ENCODE data around the gene AHDC1. TPM values are rescaled to one million over a fixed set of nuclear protein-coding genes. Genes with fewer than 3 reads are reported as not detected.

The AHDC1 gene
- total RNA-seq, 1 experiment from 2014 or later = 18.4 TPM

GRCh38 chr1:27519331-27520258, 84.3 kb downstream of the AHDC1 start:
- intact Hi-C loops (cut with micrococcal nuclease) = no loop called here
- no peak for DNase-seq (ENCODE audit: unreplicated experiment)
- no peak overlapping the region for H3K27ac Mint-ChIP-seq (ENCODE audit: low read depth, unreplicated experiment)
- H3K27me3 Mint-ChIP-seq (ENCODE audit: insufficient read depth, unreplicated experiment) = no peaks in the 10 kb centered on the region
- no TSS peak for BruUV-seq (replicated peaks)
- CTCF ChIA-PET = interaction anchor here (0.6 kb wide), 1 partner anchor 66 kb away, joined by 3 read pairs; no protein-coding TSS in a partner anchor
- no peaks in the 10 kb centered on the region for H3K36me3 Mint-ChIP-seq (ENCODE audit: insufficient read depth, unreplicated experiment)
- H3K4me1 Mint-ChIP-seq (ENCODE audit: insufficient read depth, unreplicated experiment) = peaks cover 58% of the 10 kb centered on the region
- POLR2A ChIA-PET = interaction anchor here (0.8 to 1.7 kb wide), 8 partner anchors 11 to 104 kb away, joined by 3 to 9 read pairs (median 4); partner anchors contain the start of gene WASF2
- no peaks in the 10 kb centered on the region for H3K9me3 Mint-ChIP-seq (ENCODE audit: unreplicated experiment)
- no peak overlapping the region for H3K4me3 Mint-ChIP-seq (ENCODE audit: unreplicated experiment)
- TF ChIP-seq CTCF (IDR thresholded peaks at IDR 0.05; ENCODE audit: unreplicated experiment) = no peak

- ChIA-PET CTCF (no interaction called here), POLR2A (interaction anchor here (1.0 to 1.2 kb wide), 4 partner anchors 11 to 103 kb away, joined by 3 to 5 read pairs (median 4); no protein-coding TSS in a partner anchor)
- Mint-ChIP-seq H3K9me3 (ENCODE audit: unreplicated experiment) (no peaks in the 10 kb centered on the region), H3K4me1 (ENCODE audit: insufficient read depth, unreplicated experiment) (peaks cover 50% of the 10 kb centered on the region), H3K27me3 (ENCODE audit: insufficient read depth, unreplicated experiment) (no peaks in the 10 kb centered on the region), H3K27ac (ENCODE audit: low read depth, unreplicated experiment) (no peak overlapping the region), H3K36me3 (ENCODE audit: insufficient read depth, unreplicated experiment) (no peaks in the 10 kb centered on the region), H3K4me3 (ENCODE audit: unreplicated experiment) (no peak overlapping the region)
- BruUV-seq (replicated peaks) = no TSS peak
- no peak for DNase-seq (ENCODE audit: unreplicated experiment)
- TF ChIP-seq CTCF (IDR thresholded peaks at IDR 0.05; ENCODE audit: unreplicated experiment) = no peak
- intact Hi-C loops (cut with micrococcal nuclease) = no loop called here
These were observed 85.1 kb downstream of the AHDC1 start for GRCh38 chr1:27518808-27519207.

- peak; percentile 74 for DNase-seq (ENCODE audit: unreplicated experiment)
- no peak for TF ChIP-seq CTCF (IDR thresholded peaks at IDR 0.05; ENCODE audit: unreplicated experiment)
- no peaks in the 10 kb centered on the region for H3K36me3 Mint-ChIP-seq (ENCODE audit: insufficient read depth, unreplicated experiment)
- H3K27me3 Mint-ChIP-seq (ENCODE audit: insufficient read depth, unreplicated experiment) = no peaks in the 10 kb centered on the region
- POLR2A ChIA-PET = interaction anchor here (0.7 to 3.0 kb wide), 5 partner anchors 9 to 103 kb away, joined by 3 to 17 read pairs (median 3); partner anchors contain the start of gene WASF2
- peak overlapping the region; percentile 39 for H3K27ac Mint-ChIP-seq (ENCODE audit: low read depth, unreplicated experiment)
- H3K4me3 Mint-ChIP-seq (ENCODE audit: unreplicated experiment) = no peak overlapping the region
- no peaks in the 10 kb centered on the region for H3K9me3 Mint-ChIP-seq (ENCODE audit: unreplicated experiment)
- peaks cover 43% of the 10 kb centered on the region for H3K4me1 Mint-ChIP-seq (ENCODE audit: insufficient read depth, unreplicated experiment)
- intact Hi-C loops (cut with micrococcal nuclease) = loop anchor here (1.0 kb wide), 1 partner anchor 102 kb away; no protein-coding TSS in a partner anchor
- CTCF ChIA-PET = interaction anchor here (0.6 to 3.7 kb wide), 2 partner anchors 39 to 90 kb away, joined by 3 to 15 read pairs; no protein-coding TSS in a partner anchor
- BruUV-seq (replicated peaks) = no TSS peak
These were observed 85.8 kb downstream of the AHDC1 start for GRCh38 chr1:27517907-27518718.

Data from MCF 10A (cell line).